ENCODE measurements around the gene NOLC1. TPM values are rescaled to one million over a fixed set of nuclear protein-coding genes. Genes with fewer than 3 reads are reported as not detected.

The NOLC1 gene
- total RNA-seq, 1 donor from 2014 or later: 95.1 TPM

DNA sequence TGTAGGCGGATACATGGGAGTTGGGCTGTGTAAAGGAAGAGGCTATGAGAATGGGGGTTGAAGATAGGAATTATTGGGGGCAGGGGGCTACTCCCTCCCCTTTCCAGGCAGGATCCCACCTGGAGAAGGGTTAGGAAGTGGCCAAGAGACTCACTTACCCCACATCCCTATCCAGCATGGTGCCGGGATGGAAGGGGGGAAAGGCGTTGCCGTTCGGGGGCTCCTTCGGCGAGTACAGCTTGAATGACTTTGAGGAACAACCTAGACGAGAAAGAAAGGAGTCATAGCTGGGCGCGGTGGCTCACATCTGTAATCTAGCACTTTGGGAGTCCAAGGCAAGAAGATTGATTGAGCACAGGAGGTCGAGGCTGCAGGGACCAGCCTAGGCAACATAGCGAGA is 40.9 kb upstream of the NOLC1 start:
- Mint-ChIP-seq H3K27me3 (no peaks in the 10 kb centered on the region), H3K27ac (no peak overlapping the region), H3K9me3 (no peaks in the 10 kb centered on the region), H3K4me3 (no peak overlapping the region), H3K4me1 (peaks cover 29% of the 10 kb centered on the region), H3K36me3 (ENCODE audit: low read depth) (peaks cover 45% of the 10 kb centered on the region)
- ATAC-seq (ENCODE audit: low read depth) (no peak), DNase-seq (no peak)
- intact Hi-C loops (cut with micrococcal nuclease): no loop called here
- TF ChIP-seq, protein P1, sequence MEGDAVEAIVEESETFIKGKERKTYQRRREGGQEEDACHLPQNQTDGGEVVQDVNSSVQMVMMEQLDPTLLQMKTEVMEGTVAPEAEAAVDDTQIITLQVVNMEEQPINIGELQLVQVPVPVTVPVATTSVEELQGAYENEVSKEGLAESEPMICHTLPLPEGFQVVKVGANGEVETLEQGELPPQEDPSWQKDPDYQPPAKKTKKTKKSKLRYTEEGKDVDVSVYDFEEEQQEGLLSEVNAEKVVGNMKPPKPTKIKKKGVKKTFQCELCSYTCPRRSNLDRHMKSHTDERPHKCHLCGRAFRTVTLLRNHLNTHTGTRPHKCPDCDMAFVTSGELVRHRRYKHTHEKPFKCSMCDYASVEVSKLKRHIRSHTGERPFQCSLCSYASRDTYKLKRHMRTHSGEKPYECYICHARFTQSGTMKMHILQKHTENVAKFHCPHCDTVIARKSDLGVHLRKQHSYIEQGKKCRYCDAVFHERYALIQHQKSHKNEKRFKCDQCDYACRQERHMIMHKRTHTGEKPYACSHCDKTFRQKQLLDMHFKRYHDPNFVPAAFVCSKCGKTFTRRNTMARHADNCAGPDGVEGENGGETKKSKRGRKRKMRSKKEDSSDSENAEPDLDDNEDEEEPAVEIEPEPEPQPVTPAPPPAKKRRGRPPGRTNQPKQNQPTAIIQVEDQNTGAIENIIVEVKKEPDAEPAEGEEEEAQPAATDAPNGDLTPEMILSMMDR (IDR thresholded peaks at IDR 0.05): no peak
- ChIA-PET POLR2A (interaction anchor here (1.6 kb wide), 1 partner anchor 8 kb away, joined by 3 read pairs; no protein-coding TSS in a partner anchor), CTCF (no interaction called here)

DNA sequence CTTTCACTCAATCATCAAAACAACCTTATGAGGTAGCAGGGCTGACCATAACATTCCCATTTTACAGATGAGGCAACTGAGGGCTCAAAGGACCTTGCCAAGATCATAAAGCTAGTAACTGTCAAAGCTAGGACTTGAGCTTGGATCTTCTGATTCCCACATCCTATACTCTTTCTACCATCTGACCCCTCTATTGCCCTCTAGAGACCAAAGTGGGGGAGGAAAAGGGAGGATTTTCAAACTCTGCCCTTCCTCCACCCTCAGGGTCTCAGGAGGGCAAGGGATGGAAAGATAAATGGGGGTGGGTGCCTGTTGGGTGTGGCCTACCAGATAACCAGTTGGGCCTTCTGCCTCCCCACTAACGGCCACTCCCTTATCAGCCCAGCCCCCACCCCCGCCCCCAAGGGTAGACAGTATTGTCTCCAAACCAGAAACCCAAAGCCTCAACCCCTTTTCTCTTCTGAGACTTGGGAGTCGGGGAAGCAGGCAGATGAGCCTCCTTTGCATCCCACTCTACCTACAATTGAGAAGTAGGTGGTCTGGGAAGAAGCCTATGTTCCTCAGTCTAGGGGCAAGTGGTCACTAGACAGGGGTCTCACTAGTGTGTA is 39.9 kb upstream of the NOLC1 start:
- H3K4me3 Mint-ChIP-seq: peak overlapping the region; percentile 8
- no peak overlapping the region for H3K27ac Mint-ChIP-seq
- H3K27me3 Mint-ChIP-seq: no peaks in the 10 kb centered on the region
- H3K9me3 Mint-ChIP-seq: no peaks in the 10 kb centered on the region
- DNase-seq (no peak), ATAC-seq (ENCODE audit: low read depth) (no peak)
- intact Hi-C loops (cut with micrococcal nuclease): no loop called here
- H3K4me1 Mint-ChIP-seq: peaks cover 39% of the 10 kb centered on the region
- peaks cover 41% of the 10 kb centered on the region for H3K36me3 Mint-ChIP-seq (ENCODE audit: low read depth)
- CTCF ChIA-PET: interaction anchor here (1.2 kb wide), 1 partner anchor 38 kb away, joined by 3 read pairs; no protein-coding TSS in a partner anchor
- TF ChIP-seq, protein P1 (IDR thresholded peaks at IDR 0.05): no peak
- POLR2A ChIA-PET: no interaction called here

DNA sequence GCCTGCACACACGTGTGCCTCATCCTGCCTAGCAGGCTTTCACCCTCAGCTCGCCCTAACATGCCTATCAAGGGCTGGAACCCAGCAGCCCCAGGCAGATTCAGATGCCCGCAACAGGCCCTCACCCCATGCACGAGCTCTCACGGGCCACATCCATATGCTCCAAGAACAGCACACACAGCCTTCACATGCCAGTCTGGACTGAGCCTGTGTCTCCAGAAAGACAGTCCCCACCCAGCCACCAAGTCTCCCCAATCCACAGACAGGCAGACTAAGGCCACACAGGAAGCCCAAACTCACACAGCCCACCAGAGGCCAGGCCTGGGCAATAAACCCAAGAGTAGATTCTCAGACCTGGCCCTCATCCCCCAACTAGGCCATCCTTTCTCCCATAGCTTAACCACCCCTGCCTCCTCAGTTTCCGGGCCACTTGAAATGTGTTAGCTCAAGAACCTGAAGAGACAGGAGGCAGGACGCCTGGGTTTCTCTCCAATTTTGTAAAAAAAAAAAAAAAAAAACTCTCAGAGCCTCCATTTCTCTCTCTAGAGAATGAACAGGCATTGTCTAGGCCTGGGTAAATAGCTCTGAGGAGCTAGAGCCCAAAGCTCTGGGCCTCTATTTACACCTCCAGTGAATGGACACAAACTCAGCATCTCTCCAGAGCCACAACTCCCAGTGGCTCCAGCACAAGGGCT is 38.8 kb upstream of the NOLC1 start:
- no peak for DNase-seq
- ChIA-PET POLR2A (interaction anchor here (0.6 to 1.1 kb wide), 7 partner anchors 9 to 1005 kb away, joined by 3 to 7 read pairs (median 3); partner anchors contain the start of gene PPRC1), CTCF (interaction anchor here (0.6 kb wide), 1 partner anchor 229 kb away, joined by 3 read pairs; no protein-coding TSS in a partner anchor)
- Mint-ChIP-seq H3K4me1 (peaks cover 50% of the 10 kb centered on the region), H3K9me3 (no peaks in the 10 kb centered on the region), H3K27me3 (no peaks in the 10 kb centered on the region), H3K36me3 (ENCODE audit: low read depth) (peaks cover 34% of the 10 kb centered on the region), H3K27ac (peak overlapping the region; percentile 35), H3K4me3 (peak overlapping the region; percentile 79)
- TF ChIP-seq, protein P1 (IDR thresholded peaks at IDR 0.05): no peak
- ATAC-seq (ENCODE audit: low read depth): no peak
- intact Hi-C loops (cut with micrococcal nuclease): no loop called here

DNA sequence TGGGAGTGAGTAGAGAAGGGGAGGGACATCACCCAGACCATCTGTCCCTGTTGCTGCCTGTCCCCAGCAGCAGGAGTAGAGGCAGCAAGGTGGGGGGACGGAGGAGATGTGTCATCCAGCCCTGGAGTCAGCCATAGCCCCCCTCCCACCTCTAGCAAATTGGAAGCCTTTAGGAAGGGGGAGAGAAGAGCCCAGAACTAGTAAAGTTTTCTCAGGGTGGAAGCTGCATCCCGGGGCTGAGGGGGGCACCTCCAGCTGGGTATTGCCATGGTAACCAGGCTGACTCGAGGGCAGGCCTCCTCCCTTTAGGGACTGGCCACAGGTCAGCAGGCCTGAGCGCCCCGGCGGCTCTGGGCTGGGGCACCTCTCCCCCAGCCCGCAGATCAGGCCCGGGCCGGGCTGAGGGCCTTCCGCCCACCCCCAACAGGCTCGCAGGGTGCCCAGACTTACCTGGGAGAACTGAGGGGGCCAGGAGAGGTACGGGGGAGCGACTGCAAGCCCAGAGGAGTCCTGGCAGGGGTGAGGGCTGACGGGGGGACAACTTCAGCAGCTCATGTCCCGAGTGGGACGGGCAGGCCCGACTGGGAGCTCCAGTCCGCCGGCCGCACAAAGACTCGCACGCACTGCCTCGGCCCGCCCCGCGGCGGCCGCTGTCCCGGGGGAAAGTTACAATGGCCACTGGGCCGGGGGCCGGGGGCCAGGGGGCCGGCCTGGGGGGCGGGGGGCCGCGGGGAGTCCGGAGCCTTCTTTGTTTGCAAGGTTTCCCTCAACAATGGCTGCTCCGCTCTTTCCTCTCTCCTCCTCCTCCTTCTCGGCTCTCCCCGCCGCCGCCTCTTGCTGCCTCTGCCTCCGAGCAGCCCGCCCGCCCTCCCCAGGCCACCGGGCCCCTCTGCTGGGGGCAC is 38.0 kb upstream of the NOLC1 start:
- Mint-ChIP-seq H3K4me3 (peak overlapping the region; percentile 91), H3K36me3 (ENCODE audit: low read depth) (peaks cover 26% of the 10 kb centered on the region), H3K27me3 (no peaks in the 10 kb centered on the region), H3K27ac (no peak overlapping the region), H3K4me1 (peaks cover 58% of the 10 kb centered on the region), H3K9me3 (no peaks in the 10 kb centered on the region)
- CTCF ChIA-PET: interaction anchor here (0.8 to 1.5 kb wide), 4 partner anchors 10 to 598 kb away, joined by 3 to 7 read pairs (median 3); no protein-coding TSS in a partner anchor
- intact Hi-C loops (cut with micrococcal nuclease): no loop called here
- ATAC-seq (ENCODE audit: low read depth) (peak; percentile 15), DNase-seq (peak; percentile 34)
- POLR2A ChIA-PET: interaction anchor here (0.6 to 1.8 kb wide), 11 partner anchors 12 to 311 kb away, joined by 3 to 11 read pairs (median 5); partner anchors contain the start of genes ARMH3, NOLC1, OGA and PPRC1
- TF ChIP-seq, protein P1 (IDR thresholded peaks at IDR 0.05): no peak

Measured in activated B cell treated with CpG ODN at 0.5 μM for 24 hours (primary cell).